ENCODE measurements around the gene PCLAF. TPM values are rescaled to one million over a fixed set of nuclear protein-coding genes. Genes with fewer than 3 reads are reported as not detected.

PCLAF gene
- total and polyA plus RNA-seq, 2 of the 13 experiments (the other 11 are each of a cell fraction or from before 2014, with no cell fraction given), result 98.6 to 98.9 TPM

DNA sequence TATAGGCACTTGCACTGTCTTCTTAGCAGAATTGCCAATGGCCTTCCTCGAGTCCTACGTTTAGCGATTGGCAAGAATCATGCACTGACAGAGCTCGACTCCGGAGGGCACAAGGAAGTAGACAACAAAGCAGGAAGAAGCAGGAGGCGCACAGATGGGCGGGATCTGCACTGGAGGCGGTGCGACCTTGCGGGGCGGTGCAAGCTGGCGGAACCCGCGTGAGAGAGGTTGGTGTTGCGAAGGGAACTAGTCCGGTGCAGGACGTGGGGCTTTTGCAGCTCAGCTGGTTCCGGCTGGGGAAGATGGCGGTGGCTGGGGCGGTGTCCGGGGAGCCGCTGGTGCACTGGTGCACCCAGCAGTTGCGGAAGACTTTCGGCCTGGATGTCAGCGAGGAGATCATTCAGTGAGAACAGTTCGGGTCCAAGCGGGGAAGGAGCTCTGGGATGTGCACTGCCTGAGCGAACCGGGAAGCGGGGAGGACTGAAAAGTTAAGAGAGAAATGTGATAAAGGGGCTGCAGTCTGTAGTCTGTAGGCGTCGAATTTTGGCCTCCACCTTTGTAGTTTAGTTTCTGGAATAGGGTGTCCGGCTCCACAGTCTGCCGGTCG, 6.4 kb upstream of the PCLAF start, which contains the start of gene TRIP4 (continued):
- TF ChIP-seq RBAK (CRISPR knock-in tag; IDR thresholded peaks at IDR 0.05) (peak; percentile 51; the same call in 1 of the 2 replicates), ZNF44 (CRISPR knock-in tag; IDR thresholded peaks at IDR 0.05) (peak; percentile 95; the same call in 1 of the 2 replicates), GABPB1 (CRISPR knock-in tag; IDR thresholded peaks at IDR 0.05) (peak; percentile 100), ZBTB7B (CRISPR knock-in tag; IDR thresholded peaks at IDR 0.05) (peak; percentile 73), NCOA5 (CRISPR knock-in tag; IDR thresholded peaks at IDR 0.05) (no peak), KAT7 (CRISPR knock-in tag; IDR thresholded peaks at IDR 0.05; ENCODE audit: borderline replicate concordance) (peak; percentile 99), ZNF878 (CRISPR knock-in tag; IDR thresholded peaks at IDR 0.05) (peak; percentile 81; the same call in 1 of the 2 replicates), ZIK1 (CRISPR knock-in tag; IDR thresholded peaks at IDR 0.05; ENCODE audit: borderline replicate concordance, low read depth) (peak; percentile 94), ZC3H13 (CRISPR knock-in tag; IDR thresholded peaks at IDR 0.05) (peak; percentile 93), ZNF891 (CRISPR knock-in tag; IDR thresholded peaks at IDR 0.05) (peak; percentile 97), STAT6 (CRISPR knock-in tag; IDR thresholded peaks at IDR 0.05; ENCODE audit: borderline replicate concordance) (peak; percentile 94), FIP1L1 (IDR thresholded peaks at IDR 0.05; ENCODE audit: borderline replicate concordance, insufficient read depth, low read depth, low read length) (no peak), SMAD3 (CRISPR knock-in tag; IDR thresholded peaks at IDR 0.05) (peak; percentile 98), E2F5 (CRISPR knock-in tag; conservative IDR thresholded peaks at IDR 0.05) (peak; percentile 79; the same call in 1 of the 2 replicates), ZC3H4 (CRISPR knock-in tag; IDR thresholded peaks at IDR 0.05; ENCODE audit: borderline replicate concordance) (no peak)
- TF ChIP-seq, protein P1, sequence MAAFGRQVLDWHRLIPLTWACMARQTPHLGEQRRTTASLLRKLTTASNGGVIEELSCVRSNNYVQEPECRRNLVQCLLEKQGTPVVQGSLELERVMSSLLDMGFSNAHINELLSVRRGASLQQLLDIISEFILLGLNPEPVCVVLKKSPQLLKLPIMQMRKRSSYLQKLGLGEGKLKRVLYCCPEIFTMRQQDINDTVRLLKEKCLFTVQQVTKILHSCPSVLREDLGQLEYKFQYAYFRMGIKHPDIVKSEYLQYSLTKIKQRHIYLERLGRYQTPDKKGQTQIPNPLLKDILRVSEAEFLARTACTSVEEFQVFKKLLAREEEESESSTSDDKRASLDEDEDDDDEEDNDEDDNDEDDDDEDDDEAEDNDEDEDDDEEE (CRISPR knock-in tag; IDR thresholded peaks at IDR 0.05), result peak; percentile 80
- TF ChIP-seq, protein P2, sequence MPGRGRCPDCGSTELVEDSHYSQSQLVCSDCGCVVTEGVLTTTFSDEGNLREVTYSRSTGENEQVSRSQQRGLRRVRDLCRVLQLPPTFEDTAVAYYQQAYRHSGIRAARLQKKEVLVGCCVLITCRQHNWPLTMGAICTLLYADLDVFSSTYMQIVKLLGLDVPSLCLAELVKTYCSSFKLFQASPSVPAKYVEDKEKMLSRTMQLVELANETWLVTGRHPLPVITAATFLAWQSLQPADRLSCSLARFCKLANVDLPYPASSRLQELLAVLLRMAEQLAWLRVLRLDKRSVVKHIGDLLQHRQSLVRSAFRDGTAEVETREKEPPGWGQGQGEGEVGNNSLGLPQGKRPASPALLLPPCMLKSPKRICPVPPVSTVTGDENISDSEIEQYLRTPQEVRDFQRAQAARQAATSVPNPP (CRISPR knock-in tag; IDR thresholded peaks at IDR 0.05), result no peak

Data from HepG2 (cell line).